GM15510 (cell line): ENCODE data around the gene GCNA.
A peak's percentile ranks its signal among the peaks of the same experiment; 100 is the strongest.

Experiments
- POLR2A ChIP-seq: IDR thresholded peaks from 3 replicates; pipeline ENCODE4 v1.6.1; 2011; ENCODE audit warnings: borderline replicate concordance; ENCODE audit not compliant: insufficient read length; ENCODE audit errors: extremely low read depth

Gene GCNA, protein sequence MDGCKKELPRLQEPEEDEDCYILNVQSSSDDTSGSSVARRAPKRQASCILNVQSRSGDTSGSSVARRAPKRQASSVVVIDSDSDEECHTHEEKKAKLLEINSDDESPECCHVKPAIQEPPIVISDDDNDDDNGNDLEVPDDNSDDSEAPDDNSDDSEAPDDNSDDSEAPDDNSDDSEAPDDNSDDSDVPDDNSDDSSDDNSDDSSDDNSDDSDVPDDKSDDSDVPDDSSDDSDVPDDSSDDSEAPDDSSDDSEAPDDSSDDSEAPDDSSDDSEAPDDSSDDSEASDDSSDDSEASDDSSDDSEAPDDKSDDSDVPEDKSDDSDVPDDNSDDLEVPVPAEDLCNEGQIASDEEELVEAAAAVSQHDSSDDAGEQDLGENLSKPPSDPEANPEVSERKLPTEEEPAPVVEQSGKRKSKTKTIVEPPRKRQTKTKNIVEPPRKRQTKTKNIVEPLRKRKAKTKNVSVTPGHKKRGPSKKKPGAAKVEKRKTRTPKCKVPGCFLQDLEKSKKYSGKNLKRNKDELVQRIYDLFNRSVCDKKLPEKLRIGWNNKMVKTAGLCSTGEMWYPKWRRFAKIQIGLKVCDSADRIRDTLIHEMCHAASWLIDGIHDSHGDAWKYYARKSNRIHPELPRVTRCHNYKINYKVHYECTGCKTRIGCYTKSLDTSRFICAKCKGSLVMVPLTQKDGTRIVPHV

DNA sequence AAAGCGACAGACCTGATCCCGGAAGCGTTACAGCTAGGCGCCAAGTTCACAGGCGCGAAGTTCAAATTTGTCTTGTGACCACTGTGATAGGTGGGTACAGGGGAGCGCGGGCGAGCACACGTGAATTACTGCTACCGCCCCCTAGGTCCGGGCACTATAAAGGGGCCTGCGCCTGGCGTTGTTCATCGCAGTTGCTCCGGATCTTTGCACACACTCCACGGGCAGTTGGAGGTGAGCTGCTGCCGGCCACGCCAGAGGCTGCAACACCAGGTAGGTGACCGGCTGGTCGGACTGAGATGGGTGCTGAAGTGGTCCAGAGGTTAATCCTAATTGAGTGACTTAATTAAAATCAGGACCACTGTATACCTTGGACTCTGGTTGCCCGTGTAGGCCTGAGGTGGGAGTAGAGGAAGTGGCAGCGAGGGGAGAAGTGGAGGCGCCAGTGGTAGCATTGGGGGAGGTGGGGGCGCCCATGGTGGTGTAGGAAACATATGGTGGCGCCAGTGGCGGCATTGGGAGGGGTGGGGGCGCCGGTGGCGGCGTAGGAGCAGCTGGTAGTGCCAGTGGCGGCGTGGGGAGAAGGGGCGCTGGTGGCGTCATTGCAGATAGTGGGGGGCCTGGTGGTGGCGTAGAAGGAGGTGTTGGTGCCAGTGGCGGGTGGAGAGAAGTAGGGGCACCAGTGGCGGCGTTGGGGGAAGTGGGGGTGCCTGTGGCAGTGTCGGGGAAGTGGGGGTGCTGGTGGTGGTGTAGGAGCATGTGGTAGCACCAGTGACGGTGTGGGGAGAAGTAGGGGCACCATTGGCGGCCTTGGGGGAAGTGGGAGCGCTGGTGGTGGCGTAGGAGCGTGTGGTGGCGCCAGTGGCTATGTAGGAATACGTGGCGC, at the start of gene GCNA:
Gene GCNA (plus strand): TSS at position 185 of the 883 bp plus-strand sequence. CDS start 2,385 bp downstream, outside the sequence.
- TF ChIP-seq POLR2A, result no peak

DNA sequence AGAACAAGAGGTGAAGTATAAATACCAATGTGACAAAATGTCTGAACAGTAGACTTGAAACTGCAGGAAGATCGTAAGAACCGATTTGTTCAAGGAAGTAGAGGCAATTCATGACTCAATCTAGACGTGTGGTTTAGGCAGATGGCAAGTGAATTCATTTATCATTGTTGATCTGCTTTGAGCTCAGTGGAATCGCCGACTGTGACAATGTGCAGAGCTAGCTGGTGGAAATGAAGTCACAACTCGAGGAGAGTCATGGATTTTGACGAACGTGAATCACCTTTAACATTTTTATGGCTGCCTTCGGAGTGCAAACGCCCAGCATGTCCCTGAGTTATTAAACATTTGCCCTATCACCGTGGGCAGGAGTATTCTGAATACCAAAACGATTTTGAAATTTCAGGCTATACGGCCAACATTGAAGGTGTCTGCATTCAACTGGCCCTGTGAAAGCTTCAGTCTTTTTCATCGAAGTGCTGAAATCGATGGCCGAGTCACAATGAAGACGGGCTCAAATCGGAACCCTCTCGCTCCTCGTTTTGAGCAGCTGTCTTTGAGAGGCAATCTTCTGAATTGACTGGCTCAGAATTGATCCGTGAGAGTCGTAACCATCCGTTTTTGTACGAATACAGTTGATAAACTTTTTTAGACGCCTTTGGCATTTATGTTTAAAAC, 46.0 kb upstream of the GCNA start:
- TF ChIP-seq POLR2A, result no peak

DNA sequence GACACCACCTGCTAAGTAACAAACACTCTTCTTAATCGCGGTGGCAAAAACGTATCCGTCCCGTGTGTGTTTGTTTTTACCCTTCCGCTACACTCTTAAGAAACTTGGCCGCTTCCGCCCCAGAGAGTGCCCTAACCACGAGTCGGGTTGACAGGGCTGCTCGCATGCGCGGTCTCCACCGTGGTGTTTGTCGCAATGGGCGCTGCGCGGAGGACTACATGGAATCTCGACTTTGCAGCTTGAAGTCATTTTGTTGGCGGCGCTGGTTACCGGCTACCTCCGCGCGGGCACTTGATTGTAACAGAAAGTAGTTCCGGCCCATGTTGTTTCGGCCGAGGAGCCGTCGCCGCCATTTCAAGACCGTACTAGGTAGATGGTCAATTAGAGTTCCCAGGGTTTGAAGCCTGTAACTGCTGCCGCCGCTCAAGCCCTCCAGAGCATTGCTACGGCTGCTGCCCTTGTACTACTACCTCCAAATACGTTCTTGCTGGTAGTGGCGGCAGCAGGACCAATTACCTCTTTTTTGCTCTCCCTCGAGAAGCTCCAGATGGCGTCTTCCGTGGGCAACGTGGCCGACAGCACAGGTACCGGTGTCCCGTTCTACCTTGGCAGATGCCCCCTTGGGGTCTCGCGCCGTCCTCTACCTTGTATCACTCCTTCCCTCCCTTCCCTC, 45.3 kb upstream of the GCNA start, which contains the start of gene OGT:
Gene OGT (plus strand): TSS at position 352 of the 673 bp plus-strand sequence. CDS start 196 bp downstream, at position 548.
- TF ChIP-seq POLR2A, result peak; percentile 73

DNA sequence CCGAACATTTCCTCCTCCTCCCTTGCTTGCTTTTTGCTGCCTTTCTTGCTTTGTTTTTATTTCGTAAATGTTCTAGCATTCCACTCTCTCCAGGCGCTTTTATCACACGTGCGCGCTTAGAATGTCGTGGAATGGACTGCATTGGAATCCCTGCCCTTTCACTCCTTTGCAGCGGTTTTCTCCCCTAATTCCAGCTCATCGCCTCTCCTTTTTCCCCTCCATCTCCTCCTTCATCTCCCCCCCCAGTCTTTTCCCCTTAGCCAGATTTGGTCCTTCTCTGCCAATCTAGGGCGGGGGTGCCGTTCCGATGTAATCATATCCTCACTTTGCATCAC, 44.8 kb upstream of the GCNA start:
- TF ChIP-seq POLR2A, result no peak

DNA sequence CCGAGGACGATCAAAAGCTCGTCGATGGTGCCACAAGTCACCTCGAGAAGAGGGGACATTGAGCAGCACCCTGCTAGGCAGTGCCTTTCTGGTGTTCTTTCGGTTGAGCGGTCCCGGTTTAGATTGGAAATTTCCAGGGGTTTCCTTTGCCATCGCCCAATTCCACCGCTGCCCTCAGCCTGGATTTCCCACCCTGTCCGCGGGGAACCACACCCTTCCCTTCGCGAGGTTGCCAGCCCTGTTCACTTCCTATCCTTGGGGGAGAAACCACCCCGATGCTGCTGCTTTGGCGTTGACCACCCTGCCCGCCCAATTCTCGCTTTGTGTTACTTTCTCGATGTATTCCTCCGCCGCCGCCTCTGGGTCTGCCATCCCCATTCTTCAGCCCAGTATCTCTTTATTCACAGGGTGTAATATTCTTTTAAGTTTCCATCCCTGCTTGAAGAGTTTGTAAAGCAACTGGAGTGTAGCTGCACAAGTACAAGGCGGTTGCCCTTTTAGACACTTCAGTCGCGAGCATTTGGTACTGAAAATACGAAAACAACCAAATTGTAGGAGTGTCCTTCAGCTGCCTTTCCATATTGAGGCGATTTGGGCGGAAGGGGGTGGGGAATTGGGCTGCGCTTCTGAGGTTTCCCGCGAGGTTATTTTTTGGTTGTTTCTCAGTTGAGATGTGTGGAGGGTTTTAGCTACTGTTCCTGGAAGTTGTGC, 44.2 kb upstream of the GCNA start:
- TF ChIP-seq POLR2A, result no peak

GRCh38 chrX:71534773-71535544, 43.3 kb upstream of the GCNA start:
- TF ChIP-seq POLR2A, result no peak

- TF ChIP-seq POLR2A, result no peak
These were observed 42.0 kb upstream of the GCNA start for GRCh38 chrX:71536285-71536684.

DNA sequence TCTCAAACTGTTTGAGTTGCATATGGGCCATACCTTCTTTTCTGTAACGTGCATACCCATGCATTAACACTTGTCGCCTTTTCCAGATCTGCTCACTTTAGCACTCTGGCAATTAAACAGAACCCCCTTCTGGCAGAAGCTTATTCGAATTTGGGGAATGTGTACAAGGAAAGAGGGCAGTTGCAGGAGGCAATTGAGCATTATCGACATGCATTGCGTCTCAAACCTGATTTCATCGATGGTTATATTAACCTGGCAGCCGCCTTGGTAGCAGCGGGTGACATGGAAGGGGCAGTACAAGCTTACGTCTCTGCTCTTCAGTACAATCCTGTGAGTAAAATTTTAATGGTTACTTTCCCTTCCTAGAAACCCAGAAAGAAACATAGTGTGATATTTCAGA, 40.5 kb upstream of the GCNA start:
- TF ChIP-seq POLR2A, result no peak

GRCh38 chrX:71540801-71541200, 37.4 kb upstream of the GCNA start:
- no peak for TF ChIP-seq POLR2A

DNA sequence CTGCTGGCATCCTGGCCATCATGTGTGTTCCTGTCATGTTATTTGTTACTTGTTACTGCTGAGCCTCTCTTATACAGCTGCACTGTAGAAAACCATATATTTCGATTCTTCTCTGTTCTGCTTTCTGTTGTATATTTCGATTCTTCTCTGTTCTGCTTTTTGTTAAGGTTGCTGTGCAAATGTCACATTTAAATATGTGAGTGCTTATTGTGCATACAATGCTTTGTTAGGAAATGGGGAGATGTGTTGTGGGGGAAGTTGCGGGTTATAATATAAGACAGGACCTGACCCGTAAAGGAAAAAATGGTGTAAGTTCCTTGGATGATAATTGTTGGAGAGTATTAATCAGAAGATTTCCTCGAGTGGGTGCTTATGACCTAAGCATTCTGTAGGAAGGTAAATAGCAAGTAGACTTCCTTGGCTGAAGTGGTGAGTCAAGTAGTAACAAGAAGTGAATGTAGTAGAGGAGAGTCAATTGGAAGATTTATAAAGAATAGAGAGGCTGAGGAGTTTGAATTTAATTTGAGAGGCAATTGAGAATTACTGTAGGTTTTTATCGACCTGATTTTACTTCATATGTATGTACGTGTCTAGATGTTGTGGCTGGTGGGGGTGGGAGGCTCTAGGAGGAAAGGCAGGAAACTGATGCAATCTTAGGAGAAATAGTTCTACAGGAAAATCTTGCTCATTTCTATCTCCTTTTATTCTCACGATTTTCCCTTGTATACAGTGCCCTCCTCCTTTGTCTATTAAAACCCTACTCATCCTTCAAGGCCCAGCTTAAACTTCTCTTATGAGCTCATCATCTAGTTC, 36.8 kb upstream of the GCNA start:
- no peak for TF ChIP-seq POLR2A

DNA sequence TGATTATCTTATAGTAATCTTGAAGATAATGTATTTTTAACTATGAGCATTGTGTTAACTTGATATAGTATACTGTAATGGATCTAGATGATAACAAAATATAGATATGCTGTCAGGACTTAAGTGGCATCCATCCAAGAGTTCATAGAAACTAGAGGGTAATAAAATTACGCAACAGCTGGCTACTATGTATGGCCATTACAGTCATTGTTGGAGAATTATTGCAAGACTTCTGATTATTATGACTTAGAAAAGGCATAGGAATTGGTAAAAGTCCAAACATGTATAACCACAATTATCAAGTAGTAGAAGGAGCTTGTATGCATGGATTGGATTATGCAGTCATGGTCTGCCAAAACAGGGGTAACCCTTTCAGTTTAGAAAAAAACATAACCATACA, 35.8 kb upstream of the GCNA start:
- TF ChIP-seq POLR2A, result no peak

DNA sequence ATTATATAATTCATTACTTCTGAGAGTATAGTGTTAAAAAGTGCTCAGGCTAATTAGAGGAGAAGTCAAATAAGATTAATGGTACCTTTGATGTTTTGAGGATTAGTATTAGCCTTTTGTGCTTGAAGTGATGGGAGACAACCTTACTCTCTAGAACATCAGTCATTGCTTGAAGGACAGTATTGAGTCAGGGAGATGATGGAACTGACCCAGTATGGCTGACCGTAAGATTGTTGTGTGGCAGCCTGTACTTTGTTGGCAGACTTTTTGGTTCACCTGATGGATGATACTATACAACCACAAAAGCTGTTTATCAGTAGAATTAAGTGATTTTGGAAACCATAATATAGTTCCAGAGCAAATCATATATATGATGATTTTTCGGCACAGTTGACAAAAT, 35.4 kb upstream of the GCNA start:
- no peak for TF ChIP-seq POLR2A
